ENCODE data around the gene ALAD.

Gene ALAD

GRCh38 chr9:113343732-113344231 lies 57.3 kb downstream of the ALAD start:
- peaks cover 28% of the 10 kb centered on the region for H3K27me3 ChIP-seq (ENCODE audit: insufficient read depth, low read length)
- H3K36me3 ChIP-seq (ENCODE audit: insufficient read depth, low read length): no peaks in the 10 kb centered on the region

GRCh38 chr9:113341712-113342410 lies 59.2 kb downstream of the ALAD start:
- no peaks in the 10 kb centered on the region for H3K36me3 ChIP-seq (ENCODE audit: insufficient read depth, low read length)
- H3K4me3 ChIP-seq (ENCODE audit: low read length): no peak overlapping the region
- no peaks in the 10 kb centered on the region for H3K9me3 ChIP-seq (ENCODE audit: low read length)
- H3K27me3 ChIP-seq (ENCODE audit: insufficient read depth, low read length): peaks cover 12% of the 10 kb centered on the region
- no peak overlapping the region for H2AFZ ChIP-seq (ENCODE audit: low read depth, low read length)
- peaks cover 8% of the 10 kb centered on the region for H3K4me1 ChIP-seq (ENCODE audit: insufficient read depth, low read length)

More at GRCh38 chr9:113343732-113344231, 57.3 kb downstream of the ALAD start:
- Histone ChIP-seq H3K9me3 (ENCODE audit: low read length) (no peaks in the 10 kb centered on the region), H3K4me1 (ENCODE audit: insufficient read depth, low read length) (peaks cover 8% of the 10 kb centered on the region), H2AFZ (ENCODE audit: low read depth, low read length) (no peak overlapping the region), H3K4me3 (ENCODE audit: low read length) (no peak overlapping the region)

- Histone ChIP-seq H2AFZ (ENCODE audit: low read depth, low read length) (peak within 1 kb of the TSS; percentile 100), H3K27me3 (ENCODE audit: insufficient read depth, low read length) (peaks cover 2% of the 10 kb centered on the region), H3K36me3 (ENCODE audit: insufficient read depth, low read length) (no peaks in the 10 kb centered on the region), H3K4me3 (ENCODE audit: low read length) (peak within 1 kb of the TSS; percentile 71), H3K9me3 (ENCODE audit: low read length) (no peaks in the 10 kb centered on the region), H3K4me1 (ENCODE audit: insufficient read depth, low read length) (peaks cover 8% of the 10 kb centered on the region)
Measured at GRCh38 chr9:113340011-113340699, 60.9 kb downstream of the ALAD start, which contains the start of gene WDR31. TSS of gene WDR31 (minus strand) at chr9:113340275. CDS start at chr9:113332022, 8,253 bp downstream.

GRCh38 chr9:113337714-113338113 lies 63.4 kb downstream of the ALAD start:
- Histone ChIP-seq H3K4me1 (ENCODE audit: insufficient read depth, low read length) (peaks cover 8% of the 10 kb centered on the region), H3K27me3 (ENCODE audit: insufficient read depth, low read length) (no peaks in the 10 kb centered on the region), H3K36me3 (ENCODE audit: insufficient read depth, low read length) (no peaks in the 10 kb centered on the region), H3K9me3 (ENCODE audit: low read length) (no peaks in the 10 kb centered on the region), H3K4me3 (ENCODE audit: low read length) (no peak overlapping the region), H2AFZ (ENCODE audit: low read depth, low read length) (no peak overlapping the region)
